GM19239 (cell line): ENCODE measurements around the gene NPDC1.

ENCODE experiments used
- DNase-seq: peaks from one replicate; pipeline ENCODE4 v3.0.0; 2011; ENCODE audit warnings: low spot score; ENCODE audit not compliant: insufficient read length
- FAIRE-seq: peaks from 2 replicates; lab custom pipeline; 2011; peaks lifted over from hg19 to GRCh38; lab: Jason Lieb, UNC

The NPDC1 gene

DNA sequence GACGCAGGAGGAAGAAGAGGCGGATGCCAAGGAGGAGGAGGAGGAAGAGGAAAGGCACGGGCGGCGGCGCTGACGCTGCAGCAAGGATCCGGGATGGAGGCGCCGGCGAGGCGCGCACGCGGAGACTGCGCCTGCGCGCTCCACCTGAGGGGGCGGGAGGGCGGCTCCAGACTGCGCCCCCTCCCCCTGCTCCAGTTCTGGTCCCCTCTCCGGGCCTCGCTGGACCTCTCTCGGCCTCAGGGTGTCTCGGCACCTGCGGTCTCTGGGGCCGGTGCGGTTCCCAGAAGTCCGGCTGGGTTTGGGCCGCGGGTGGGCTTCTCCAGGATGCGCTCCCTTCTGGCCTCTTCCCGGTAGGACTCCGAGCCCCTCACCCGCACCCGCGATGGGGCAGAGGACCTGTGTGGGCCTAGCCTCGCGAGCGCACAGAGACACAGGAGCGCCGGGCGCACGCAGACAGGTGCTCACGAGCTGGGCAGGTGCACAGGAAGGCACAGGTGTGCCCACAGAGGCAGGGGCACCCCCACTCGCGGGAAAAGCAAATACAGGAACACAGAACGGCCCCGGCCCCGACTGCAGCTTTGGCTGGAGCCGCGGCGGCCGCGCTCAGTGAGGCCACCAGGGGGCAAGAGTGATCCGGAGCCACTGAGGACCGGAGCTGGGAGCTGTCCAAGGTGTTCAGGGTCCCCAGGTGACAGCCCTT, at the start of gene NPDC1:
Gene NPDC1 (minus strand): TSS at position 90 of the 700 bp plus-strand sequence. CDS start 188 bp downstream, outside the sequence.
- FAIRE-seq (peak; percentile 74), DNase-seq (peak; percentile 100)

GRCh38 chr9:137089232-137089947, 43.4 kb upstream of the NPDC1 start:
- no peak for FAIRE-seq
- DNase-seq: no peak

DNA sequence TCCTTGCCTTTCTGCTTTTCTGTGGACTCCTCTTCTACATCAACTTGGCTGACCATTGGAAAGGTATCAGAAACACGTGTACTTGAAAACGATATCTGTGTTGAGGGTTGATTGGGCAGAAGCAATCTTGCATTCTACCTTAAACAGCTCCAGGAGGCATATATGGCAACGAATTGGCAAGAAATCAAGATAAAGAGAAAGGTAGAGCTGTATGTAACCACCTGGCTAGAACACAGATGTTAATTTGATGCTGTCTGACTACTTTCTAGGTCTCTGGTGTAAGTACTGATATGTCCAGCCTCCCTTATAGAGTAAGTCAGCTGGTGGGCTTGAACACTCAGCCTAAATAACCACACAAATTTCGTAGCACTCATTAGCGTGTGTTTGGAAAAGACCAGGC, 42.1 kb upstream of the NPDC1 start:
- no peak for DNase-seq
- FAIRE-seq: peak; percentile 45

DNA sequence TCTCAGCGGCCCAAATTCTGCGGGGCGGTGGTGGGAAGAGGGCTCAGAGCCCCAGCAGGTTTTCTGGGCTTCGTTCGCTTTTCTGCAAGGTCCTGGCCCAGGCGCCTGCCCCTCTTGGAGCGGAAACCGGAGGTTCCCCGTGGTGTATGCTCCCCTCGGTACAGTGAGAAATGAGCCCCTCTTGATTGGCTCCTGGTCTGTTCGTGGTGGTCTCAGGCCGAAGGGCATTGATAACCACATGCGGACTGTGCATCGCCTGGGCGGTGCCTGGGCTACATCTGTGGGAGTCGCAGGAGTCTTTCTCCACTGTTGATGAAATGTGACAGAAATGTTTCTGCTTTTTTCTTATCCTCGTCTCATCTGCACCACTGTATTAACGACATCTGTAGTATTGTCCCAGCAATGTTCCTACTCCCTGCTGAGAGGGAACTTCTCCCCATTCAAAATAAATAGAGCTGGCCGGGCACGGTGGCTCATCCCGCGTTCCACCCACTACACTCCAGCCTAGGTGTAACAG, 41.5 kb upstream of the NPDC1 start:
- FAIRE-seq (peak; percentile 4), DNase-seq (no peak)

DNA sequence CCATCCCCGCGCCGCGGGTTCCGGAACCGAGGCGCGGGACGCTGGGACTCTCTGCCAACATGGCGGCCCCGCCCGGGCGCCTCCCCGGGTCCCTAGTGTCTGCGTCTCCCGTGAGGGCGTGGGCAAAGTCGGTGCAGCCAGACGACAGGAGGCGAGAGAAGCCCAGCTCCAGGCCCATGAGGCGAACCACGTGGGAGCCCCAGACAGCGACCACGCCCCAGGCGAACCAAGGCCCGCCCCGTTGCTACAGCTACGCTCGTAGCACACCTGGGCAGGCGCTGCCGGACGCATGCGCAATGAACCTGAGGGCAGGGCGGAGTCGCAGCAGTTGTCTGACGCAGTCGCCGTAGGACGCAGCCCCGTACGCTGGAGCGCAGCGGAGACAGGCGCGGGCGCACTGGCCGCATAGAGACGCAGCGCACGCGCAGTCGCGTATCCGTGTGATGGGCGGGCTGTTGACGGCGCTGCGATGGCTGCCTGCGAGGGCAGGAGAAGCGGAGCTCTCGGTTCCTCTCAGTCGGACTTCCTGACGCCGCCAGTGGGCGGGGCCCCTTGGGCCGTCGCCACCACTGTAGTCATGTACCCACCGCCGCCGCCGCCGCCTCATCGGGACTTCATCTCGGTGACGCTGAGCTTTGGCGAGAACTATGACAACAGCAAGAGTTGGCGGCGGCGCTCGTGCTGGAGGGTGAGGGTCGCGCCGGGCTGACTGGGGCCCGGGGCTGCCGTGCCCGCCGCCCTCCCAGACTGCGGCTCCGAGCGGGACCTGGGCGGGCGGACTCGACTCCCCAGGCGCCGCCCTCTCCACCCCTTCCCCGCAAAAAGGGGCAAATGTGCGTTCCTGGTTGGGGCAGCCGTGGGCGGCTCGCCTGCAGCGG, 40.8 kb upstream of the NPDC1 start, which contains the start of gene MAN1B1:
Gene MAN1B1 (plus strand): TSS at position 455 of the 878 bp plus-strand sequence. CDS start 15 bp downstream, at position 470.
- peak; percentile 100 for FAIRE-seq

DNA sequence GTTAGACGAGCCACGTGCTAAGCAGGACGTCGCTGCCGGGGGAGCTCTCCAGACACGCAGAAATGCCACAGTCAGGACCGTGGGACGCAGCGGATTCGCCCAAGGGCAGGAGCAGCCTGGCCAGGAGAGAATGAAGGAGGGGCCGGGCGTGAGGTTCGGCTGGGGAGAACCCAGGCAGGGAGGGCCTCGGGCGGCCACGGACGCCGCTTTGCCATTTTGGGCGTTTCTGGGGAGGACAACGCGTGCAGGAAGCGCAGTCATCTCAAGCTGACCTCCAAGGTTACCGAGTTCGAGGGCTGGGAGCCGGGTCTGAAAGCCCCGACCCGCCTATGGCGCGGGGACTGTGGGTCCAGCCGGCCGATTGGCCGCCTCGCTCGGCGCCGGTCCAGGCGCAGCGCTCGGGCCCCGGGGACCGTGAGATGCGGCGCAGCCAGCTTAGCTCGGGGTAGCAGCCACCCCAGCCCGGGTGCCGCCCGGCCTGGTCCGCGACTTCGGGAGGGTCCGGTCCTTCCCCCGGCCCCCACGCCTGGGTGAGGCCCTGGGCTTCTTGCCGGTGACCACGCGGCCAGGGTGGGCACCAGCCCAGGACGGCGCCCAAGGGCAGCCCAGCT, 40.0 kb upstream of the NPDC1 start:
- FAIRE-seq (no peak), DNase-seq (no peak)

More for the DNA sequence above, 40.8 kb upstream of the NPDC1 start, which contains the start of gene MAN1B1:
- DNase-seq: peak; percentile 94

DNA sequence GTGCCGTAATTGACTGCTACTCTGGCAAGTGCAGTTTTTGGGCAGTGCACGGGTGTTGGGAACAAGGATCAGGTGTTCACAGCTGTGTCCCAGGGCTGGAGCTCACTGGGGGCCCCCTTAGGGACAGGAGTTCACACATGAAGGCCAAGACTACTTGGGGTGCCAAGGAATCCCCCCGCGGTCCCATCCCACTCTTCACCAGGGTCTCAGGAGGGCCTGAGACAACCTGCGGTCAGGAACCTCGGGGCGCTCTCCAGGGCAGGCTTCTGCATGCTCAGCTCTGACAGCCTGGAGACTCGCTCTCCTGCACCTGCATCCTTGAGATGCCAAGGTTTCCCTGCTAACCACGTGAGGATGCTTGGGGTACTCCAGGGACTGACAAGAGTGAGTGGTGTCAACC, 38.5 kb upstream of the NPDC1 start:
- DNase-seq: no peak
- FAIRE-seq: no peak

- DNase-seq: no peak
- FAIRE-seq: peak; percentile 4
These were observed 37.5 kb upstream of the NPDC1 start for GRCh38 chr9:137083394-137084004.

GRCh38 chr9:137082925-137083290, 36.9 kb upstream of the NPDC1 start:
- FAIRE-seq: no peak

GRCh38 chr9:137082222-137082924, 36.4 kb upstream of the NPDC1 start:
- FAIRE-seq (no peak), DNase-seq (no peak)

More at GRCh38 chr9:137082925-137083290, 36.9 kb upstream of the NPDC1 start:
- no peak for DNase-seq

DNA sequence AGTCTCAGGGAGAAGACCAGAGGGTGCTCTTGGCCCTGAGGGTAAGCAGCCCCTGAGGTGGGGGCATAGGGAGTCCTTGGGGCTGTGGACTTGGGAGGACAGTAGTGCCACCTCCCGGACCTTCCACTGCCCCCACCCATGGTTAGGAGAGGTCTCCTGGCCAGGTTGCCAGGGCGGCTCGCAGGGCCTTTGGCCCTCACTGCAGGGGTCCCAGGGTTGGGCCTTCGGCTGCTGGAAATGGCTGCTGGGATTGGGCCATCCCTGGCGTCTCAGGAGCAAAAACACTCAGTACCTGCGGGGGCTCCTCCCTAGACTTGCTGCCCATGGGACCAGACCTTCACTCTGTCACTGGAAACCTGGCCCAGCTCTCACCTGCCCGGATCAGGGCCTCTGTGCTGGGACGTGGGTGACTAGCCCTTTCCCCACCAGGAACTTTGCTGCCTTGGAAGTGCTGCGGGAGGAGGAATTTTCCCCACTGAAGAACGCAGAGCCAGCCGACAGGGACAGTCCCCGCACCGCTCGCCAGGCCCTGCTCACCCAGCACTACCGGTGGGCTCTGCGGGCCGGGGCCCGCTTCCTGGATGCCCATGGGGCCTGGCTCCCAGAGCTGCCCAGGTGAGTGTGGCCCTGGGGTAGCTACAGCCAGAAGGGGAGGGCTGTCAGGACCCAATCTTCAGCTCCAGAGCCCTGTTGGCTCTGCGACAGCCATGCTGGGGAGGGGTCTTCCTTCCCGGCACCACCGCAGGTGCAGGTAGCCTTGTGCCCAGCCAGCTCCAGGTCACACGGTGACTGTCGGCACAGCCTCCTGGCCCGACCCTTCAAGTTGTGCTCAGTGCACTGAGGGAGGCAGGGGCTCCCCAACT, 34.5 kb upstream of the NPDC1 start:
- no peak for FAIRE-seq
- no peak for DNase-seq

- no peak for FAIRE-seq
- DNase-seq: no peak
These were observed 33.4 kb upstream of the NPDC1 start for GRCh38 chr9:137079401-137079787.

DNA sequence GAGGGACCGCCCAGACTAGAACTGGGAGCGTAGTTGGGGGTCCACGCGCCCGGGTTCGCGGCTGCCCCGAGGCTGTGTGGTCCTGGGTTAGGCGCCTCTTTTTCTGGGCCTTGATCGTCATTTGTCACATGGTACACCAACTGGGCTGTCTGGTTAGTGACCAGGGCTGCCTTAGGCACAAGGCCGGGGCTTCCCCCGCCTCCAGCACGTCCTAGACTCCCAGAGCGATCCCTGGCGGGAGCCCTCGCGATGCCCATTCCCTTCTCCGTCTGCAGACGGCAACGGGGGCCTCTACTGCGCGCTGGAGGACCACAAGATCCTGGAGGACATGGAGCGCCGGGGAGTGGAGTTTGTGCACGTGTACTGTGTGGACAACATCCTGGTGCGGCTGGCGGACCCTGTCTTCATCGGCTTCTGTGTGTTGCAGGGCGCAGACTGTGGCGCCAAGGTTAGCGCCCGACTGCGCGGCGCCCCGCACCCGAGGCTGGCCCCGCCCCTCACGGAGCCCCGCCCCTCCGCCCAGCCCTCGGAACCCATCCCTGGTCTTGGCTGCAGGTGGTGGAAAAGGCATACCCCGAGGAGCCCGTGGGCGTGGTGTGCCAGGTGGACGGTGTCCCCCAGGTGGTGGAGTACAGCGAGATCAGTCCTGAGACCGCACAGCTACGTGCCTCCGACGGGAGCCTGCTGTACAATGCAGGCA, 32.9 kb upstream of the NPDC1 start:
- DNase-seq (no peak), FAIRE-seq (no peak)

DNA sequence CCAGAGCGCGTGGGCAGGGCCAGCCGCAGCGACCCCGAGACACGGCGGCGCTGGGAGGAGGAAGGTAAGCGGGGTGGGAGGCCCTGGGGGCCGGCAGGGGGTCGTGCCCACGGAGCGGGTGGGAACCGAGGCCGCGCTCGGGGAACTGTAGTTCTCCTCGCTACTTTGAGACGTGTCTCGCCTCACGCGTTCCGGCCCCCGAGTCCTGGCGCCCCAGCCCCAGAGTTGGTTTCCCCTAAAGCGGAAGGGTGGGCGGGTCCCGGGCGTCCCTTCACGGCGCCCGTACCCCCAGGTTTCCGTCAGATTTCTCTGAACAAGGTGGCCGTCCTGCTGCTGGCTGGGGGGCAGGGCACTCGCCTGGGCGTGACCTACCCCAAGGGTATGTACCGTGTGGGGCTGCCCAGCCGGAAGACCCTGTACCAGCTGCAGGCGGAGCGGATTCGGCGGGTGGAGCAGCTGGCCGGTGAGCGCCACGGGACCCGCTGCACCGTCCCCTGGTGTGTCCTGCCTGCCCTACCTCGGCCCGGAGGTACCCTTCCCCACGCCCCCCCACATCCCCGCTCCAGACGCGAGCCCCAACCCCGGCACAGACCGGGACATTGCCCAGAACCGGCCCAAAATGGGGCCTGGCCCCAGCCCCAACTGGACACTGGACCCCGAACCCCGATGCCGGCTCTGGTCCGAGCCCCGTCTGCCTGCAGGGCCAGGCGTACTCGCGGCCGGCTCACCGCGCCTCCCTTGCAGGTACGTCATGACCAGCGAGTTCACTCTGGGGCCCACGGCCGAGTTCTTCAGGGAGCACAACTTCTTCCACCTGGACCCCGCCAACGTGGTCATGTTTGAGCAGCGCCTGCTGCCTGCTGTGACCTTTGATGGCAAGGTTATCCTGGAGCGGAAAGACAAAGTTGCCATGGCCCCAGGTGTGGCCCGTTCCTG, 32.0 kb upstream of the NPDC1 start:
- FAIRE-seq: peak; percentile 8

DNA sequence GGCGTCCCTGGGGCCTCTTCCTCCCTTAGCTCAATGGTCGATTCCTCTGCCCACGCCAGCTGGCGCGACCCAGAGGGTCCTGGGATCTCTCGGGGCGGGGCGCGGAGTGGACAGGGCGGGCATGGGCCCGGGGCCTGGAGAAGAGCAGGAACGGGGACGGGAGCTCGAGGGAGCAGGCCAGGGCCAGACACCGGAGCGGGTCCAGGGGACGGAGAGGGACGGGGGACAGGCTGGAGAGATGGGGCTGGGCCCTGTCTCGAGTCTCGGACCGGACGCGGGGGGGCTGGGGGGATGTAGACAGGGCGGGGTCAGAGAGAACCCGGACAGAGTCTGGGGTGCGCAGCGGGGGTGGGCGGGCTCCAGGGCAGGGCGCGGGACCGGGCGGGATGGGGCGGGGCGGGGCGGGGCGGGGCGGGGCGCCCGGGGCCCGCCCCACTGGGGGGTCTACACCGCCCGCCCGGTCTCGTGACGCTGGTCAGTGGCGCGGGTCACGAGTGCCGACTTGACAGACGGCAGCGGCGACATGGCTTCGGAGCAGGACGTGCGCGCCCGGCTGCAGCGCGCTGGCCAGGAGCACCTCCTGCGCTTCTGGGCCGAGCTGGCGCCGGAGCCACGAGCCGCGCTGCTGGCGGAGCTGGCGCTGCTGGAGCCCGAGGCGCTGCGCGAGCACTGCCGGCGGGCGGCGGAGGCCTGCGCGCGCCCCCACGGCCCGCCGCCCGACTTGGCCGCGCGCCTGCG, 31.2 kb upstream of the NPDC1 start, which contains the start of gene UAP1L1:
Gene UAP1L1 (plus strand): TSS at position 508 of the 738 bp plus-strand sequence. CDS start 16 bp downstream, at position 524.
- DNase-seq (peak; percentile 80), FAIRE-seq (peak; percentile 67)

More for the DNA sequence above, 32.0 kb upstream of the NPDC1 start:
- no peak for DNase-seq

DNA sequence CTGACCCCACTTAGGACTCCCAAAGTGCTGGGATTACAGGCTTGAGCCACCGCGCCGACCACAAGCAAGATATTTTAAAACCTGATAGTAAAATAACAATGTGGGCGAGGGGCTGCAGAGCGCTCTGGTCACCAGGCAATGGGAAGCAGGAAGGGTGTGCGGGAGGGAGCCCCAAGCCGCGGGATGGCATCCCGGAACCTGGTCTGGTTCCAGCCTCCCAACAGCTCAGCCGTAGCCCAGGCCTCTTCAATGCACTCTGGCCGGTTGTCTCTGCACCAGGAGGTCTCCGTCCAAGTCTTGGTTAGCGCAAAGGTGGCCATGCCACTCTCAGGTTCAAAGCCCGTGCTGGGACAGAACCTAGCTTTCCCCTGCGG, 30.6 kb upstream of the NPDC1 start:
- FAIRE-seq (no peak), DNase-seq (no peak)
